GM18868 (cell line): ENCODE results near the gene MIF.
"Not testable (repeated sequence)": the region's sequence is repeated elsewhere in the genome, so short reads cannot be mapped to it uniquely, and the experiment has no call there.

Experiments
- ATAC-seq: cut with Tn5 transposase; IDR thresholded peaks from one replicate; pipeline ENCODE4 v1.9.1; 2021; ENCODE audit warnings: mild to moderate bottlenecking, moderate library complexity; ENCODE audit not compliant: unreplicated experiment

The MIF gene

DNA sequence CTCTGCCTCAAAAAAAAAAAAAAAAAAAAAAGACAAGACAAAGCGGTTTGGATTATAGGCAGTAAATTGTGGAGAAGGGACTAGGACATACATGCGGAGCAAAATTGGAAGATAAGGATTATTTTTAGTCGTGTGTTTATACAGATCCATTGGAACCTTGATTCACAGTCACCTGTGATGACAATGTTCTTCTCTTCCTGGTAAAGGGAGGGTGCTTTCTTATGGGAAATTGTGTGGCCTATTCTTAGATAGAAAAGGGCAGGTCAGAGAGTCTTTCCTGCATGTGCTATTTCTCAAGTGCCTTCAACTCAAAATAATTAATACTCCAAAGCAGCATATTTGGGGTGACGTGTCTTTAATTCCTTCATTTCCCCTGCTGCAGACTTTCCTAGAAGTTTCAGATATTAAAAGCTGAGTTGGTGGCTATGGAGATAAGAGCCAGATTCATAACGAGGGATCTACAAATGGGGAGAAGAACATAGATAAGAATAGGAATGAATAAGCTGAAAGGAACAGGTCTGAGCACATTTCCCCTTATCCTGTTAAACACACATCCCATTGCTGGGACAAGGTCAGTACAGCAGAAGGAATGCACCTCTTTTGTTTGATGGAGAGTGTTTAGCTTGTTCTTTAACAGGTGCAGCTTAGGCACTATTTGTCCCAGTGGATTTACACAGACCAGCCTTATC, 44.3 kb downstream of the MIF start:
- no peak for ATAC-seq

DNA sequence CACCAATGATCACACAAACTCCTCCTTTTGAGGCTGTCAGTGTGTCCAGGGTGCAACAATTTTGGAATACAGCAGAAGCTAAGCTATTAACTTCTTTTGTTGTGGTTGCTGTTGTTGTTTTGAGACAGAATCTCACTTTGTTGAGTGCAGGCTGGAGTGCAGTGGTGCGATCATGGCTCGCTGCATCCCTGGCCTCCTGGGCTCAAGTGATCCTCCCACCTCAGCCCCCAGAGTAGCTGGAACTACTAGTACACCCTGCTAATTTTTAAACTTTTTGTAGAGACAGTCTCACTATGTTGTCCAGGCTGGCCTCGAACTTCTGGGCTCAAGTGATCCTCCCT, 44.8 kb downstream of the MIF start:
- no peak for ATAC-seq

DNA sequence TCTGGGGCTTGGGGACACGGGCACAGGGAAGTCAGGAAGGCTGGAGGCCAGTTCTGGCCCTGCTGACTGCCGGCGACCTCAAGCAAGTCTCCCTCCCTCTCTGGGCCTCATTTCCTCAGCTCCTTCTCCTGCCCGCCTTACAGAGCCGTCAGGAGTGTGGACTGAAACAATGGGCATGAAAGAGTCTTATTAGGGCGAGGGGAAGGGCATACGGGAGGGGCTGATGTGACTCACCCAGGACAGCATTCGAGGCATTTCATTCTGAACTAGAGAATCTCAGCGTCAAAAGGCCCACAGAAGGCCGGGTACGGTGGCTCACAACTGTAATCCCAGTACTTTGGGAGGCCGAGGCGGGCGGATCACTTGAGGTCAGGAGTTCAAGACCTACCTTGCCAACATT, 46.0 kb downstream of the MIF start:
- not testable (repeated sequence) for ATAC-seq
